ENCODE data around the gene PRKACB.

The PRKACB gene

GRCh38 chr1:84108900-84109578 is 35.0 kb upstream of the PRKACB start:
- DNase-seq (ENCODE audit: low spot score) = no peak
- in situ Hi-C loops (cut with MboI; ENCODE audit: low pct_unique_long_range_greater_than_20kb, low sequenced_read_pairs, unreplicated experiment) = no loop called here
- TF ChIP-seq CTCF (IDR thresholded peaks at IDR 0.05; ENCODE audit: extremely low read depth, insufficient read depth, missing control alignments) = no peak

- in situ Hi-C loops (cut with MboI; ENCODE audit: low pct_unique_long_range_greater_than_20kb, low sequenced_read_pairs, unreplicated experiment) = no loop called here
- TF ChIP-seq CTCF (IDR thresholded peaks at IDR 0.05; ENCODE audit: extremely low read depth, insufficient read depth, missing control alignments) = no peak
- no peak for DNase-seq (ENCODE audit: low spot score)
These were observed 33.4 kb upstream of the PRKACB start for GRCh38 chr1:84110629-84111028.

GRCh38 chr1:84116558-84116957 is 27.5 kb upstream of the PRKACB start:
- no peak for DNase-seq (ENCODE audit: low spot score)
- in situ Hi-C loops (cut with MboI; ENCODE audit: low pct_unique_long_range_greater_than_20kb, low sequenced_read_pairs, unreplicated experiment) = no loop called here
- TF ChIP-seq CTCF (IDR thresholded peaks at IDR 0.05; ENCODE audit: extremely low read depth, insufficient read depth, missing control alignments) = no peak

- in situ Hi-C loops (cut with MboI; ENCODE audit: low pct_unique_long_range_greater_than_20kb, low sequenced_read_pairs, unreplicated experiment) = no loop called here
- no peak for TF ChIP-seq CTCF (IDR thresholded peaks at IDR 0.05; ENCODE audit: extremely low read depth, insufficient read depth, missing control alignments)
- no peak for DNase-seq (ENCODE audit: low spot score)
These were observed 26.2 kb upstream of the PRKACB start for GRCh38 chr1:84117868-84118267.

GRCh38 chr1:84121360-84121759 is 22.7 kb upstream of the PRKACB start:
- DNase-seq (ENCODE audit: low spot score) = no peak
- in situ Hi-C loops (cut with MboI; ENCODE audit: low pct_unique_long_range_greater_than_20kb, low sequenced_read_pairs, unreplicated experiment) = loop anchor here (10.0 kb wide), 1 partner anchor 197 kb away; no protein-coding TSS in a partner anchor
- TF ChIP-seq CTCF (IDR thresholded peaks at IDR 0.05; ENCODE audit: extremely low read depth, insufficient read depth, missing control alignments) = no peak

- in situ Hi-C loops (cut with MboI; ENCODE audit: low pct_unique_long_range_greater_than_20kb, low sequenced_read_pairs, unreplicated experiment) = loop anchor here (10.0 kb wide), 1 partner anchor 198 kb away; no protein-coding TSS in a partner anchor
- peak; percentile 15 for DNase-seq (ENCODE audit: low spot score)
- peak; percentile 68 for TF ChIP-seq CTCF (IDR thresholded peaks at IDR 0.05; ENCODE audit: extremely low read depth, insufficient read depth, missing control alignments)
These were observed 21.2 kb upstream of the PRKACB start for GRCh38 chr1:84122780-84123382.

Measured in GM13977 (cell line).